GM21367 (cell line): ENCODE data around the gene PCBP3.

Source experiments
- ATAC-seq: cut with Tn5 transposase; IDR thresholded peaks from one replicate; pipeline ENCODE4 v1.9.1; 2021; ENCODE audit not compliant: unreplicated experiment

Gene PCBP3

DNA sequence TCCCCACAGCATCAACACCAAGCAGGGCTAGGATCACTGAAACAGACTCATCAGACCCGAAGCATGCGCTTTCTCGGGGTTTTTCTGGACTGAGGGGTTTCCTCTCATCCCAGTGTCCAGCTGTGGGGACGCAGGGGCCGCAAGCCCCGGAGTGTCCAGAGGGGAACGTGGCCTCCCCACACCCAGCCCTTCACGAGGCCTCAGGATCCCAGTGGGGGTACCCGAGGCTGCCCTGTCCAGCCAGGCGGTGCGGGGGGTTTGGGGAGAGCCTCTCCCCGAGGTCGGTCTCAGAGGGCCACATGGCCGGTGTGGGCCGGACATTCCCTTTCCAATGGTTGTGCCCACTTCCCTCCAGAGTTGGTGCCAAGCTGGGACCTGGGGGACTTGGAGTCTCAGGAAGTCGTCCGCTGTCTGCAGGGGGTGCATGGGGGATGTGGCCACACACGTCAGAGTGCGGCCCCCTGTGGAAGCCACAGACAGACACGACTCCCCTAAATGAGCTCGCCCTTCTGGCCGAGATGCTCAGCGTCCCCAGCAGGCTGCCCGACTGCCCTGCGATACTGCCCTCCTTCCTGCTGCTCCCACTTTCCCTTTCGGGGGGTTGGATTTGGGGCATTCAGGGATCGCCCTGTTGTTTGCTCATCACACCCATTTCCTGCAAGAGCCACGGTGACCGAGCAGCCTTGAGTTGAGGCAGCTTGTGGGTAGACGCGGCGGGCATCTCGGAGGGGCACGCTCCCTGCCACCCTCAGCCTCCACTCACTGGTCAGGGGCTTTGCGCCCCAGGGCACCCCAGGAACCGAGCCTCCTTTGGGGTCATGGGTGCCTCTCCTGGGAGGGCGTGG, 342.2 kb downstream of the PCBP3 start:
- no peak for ATAC-seq

DNA sequence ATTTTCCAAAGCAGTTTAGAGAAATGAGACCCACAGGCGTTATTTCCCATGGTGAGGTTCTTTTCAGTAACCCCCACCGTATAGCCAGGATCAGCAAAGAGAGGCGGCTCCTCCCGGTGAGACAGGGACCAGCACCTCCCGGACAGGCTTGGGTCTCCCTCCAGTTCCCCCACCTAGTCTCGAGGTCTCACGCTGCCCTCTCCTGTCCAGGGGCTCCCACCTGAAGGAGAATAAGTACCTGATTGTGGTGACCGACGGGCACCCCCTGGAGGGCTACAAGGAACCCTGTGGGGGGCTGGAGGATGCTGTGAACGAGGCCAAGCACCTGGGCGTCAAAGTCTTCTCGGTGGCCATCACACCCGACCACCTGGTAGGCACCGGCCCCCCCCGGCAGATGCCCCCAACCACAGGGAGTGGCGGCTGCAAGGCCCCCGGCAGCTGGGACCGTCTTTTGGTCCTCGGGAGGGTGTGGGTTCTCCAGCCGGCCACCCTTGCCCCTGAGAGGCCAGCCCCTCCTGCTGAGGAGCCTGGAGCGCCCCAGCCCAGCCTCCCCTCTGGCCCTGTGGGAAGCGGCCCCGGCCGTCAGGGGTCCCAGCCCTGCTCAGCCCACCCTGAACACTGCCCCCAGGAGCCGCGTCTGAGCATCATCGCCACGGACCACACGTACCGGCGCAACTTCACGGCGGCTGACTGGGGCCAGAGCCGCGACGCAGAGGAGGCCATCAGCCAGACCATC, 343.0 kb downstream of the PCBP3 start:
- ATAC-seq, result no peak

DNA sequence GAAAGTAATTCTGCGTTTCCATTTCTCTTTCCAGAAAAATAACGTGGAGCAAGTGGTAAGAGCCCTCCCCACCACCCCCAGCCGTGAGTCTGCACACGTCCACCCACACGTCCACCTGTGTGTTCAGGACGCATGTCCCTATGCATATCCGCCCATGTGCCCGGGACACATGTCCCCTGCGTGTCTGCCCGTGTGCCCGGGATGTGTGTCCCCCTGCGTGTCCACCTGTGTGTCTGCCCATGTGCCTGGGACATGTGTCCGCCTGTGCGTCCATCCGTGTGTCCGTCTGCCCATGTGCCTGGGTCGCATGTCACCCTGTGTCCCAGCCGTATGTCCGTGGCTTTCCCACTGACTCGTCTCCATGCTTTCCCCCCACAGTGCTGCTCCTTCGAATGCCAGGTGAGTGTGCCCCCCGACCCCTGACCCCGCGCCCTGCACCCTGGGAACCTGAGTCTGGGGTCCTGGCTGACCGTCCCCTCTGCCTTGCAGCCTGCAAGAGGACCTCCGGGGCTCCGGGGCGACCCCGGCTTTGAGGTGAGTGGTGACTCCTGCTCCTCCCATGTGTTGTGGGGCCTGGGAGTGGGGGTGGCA, 343.7 kb downstream of the PCBP3 start:
- ATAC-seq, result no peak

DNA sequence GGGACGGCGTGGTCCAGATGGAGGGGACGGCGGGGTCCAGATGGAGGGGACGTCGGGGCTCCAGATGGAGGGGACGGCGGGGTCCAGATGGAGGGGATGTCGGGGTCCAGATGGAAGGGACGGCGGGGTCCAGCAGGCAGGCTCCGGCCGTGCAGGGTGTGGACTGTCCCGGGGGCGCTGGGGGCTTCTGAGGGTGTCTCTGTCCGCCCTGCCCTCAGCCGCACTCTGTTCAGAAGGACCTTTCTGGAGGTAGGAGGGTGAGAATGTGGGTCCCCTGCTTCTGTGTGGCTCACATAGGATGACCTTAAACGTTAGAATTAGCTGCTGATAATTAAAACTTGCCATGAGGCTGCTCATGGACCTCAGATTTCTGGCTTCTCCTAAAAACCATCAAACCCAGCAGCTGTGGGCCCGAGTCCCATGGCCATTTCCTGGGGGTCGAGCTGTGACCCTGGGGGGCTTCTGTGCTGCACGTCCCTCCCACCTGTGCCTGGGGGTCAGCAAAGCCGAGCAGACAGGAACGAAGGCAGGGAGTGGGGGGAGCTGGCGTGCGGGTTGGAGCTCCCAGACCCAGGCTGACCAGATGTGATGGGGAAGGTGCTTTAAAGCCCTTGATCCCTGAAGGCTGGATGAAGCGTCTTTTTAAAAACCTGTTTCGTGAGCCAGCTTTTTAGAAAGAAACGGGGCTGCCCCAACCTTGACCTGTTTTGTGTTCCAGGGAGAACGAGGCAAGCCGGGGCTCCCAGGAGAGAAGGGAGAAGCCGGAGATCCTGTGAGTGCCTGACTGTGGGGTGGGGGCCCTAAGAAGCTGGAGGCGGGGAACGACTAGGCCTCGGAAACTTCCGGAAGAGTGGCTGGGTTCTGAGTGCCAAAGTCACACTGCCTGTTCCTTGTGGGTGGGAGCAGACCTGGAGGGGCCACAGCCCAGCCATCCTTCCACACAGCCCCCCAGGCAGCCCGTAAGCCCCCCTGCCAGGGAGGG, 345.1 kb downstream of the PCBP3 start:
- ATAC-seq, result no peak

DNA sequence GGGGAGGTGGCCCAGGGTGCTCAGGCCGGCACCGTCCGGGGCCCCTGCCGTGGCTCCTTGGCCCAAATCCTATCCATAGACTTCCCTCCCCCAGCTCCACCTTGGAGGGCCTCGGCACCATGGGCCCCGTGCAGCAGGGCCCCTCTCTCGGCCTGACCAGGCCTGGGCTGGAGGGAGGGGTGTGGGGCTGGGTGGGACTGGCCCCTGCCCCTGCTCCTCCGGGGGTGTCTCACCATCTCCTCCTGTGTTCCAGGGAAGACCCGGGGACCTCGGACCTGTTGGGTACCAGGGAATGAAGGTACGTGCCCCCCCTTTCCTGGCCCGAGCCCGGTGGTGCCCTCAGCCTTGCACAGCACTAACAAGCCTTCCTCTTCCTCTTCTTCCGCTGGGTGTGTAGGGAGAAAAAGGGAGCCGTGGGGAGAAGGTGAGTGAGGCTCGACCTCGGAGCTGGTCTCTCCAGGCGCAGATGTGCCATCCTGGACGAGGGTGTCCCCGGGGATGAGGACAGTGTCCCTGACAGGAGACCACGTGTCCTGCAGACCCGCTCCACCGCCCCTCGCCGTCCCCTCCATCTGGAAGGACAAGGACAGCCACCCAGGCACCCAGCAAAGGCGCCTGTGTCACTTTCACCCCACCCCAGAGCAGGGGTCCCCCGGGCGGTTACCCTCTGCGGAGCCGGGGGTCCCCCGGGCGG, 346.0 kb downstream of the PCBP3 start:
- ATAC-seq, result no peak

DNA sequence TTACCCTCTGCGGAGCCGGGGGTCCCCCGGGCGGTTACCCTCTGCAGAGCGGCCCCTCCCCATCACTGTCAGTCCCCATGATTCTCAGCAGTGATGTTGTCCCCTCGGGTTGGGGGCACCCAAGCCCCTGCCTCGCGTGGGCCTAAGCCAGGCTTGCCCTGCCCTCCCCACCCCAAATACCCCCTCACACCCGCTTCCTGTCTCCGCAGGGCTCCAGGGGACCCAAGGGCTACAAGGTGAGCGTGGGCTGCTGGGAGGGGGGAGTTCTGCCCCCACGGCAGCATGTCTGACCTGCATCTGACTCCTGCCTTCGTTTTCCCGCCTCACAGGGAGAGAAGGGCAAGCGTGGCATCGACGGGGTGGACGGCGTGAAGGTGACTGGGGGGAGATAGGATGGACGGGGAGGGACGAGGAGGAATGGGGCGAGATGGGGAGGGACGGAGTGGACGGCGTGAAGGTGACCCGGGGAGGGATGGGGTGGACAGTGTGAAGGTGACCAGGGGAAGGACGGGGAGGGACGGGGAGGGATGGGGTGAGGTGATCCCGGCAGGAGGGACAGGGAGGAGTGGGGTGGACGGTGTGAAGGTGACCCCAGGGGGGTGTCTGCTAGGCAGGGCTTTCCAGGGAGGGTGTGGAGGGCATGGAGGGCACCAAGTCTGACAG, 346.7 kb downstream of the PCBP3 start:
- ATAC-seq, result no peak

DNA sequence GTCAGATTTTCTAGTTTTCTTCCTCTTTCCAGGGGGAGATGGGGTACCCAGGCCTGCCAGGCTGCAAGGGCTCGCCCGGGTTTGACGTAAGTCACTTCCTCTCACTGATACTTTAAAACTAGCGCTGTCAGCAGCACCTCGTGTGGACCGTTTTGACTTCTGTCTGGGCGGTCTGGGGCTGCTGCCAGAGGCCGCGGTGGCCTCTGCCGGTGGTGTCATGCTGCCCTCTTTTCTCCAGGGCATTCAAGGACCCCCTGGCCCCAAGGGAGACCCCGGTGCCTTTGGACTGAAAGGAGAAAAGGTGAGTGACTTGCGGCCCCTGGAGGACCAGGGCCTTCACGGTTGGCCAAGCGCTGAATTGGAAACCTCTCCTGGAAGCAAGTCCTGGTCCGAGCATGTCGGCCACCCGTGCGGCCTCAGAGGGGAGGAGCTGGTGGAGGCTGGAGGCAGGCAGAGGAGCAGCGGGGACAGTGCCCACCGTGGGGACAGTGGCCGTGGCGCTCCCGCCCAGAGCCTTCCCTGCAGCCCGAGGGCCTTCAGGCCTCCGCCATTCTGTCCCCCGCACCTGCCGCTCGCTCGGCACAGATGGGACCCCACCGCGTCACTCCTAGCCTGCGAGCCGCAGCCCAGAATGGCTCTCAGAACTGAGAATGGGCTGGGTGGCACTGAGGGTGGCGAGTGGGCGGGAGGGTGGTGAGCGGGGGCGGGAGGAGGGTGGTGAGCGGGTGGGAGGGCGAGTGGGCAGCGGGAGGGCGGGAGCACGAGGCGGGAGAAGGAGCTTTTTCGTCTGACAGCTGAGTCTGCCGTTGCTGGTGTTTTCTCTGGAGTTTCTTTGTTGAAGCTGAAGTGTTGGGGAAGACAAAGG, 347.4 kb downstream of the PCBP3 start:
- ATAC-seq, result no peak

DNA sequence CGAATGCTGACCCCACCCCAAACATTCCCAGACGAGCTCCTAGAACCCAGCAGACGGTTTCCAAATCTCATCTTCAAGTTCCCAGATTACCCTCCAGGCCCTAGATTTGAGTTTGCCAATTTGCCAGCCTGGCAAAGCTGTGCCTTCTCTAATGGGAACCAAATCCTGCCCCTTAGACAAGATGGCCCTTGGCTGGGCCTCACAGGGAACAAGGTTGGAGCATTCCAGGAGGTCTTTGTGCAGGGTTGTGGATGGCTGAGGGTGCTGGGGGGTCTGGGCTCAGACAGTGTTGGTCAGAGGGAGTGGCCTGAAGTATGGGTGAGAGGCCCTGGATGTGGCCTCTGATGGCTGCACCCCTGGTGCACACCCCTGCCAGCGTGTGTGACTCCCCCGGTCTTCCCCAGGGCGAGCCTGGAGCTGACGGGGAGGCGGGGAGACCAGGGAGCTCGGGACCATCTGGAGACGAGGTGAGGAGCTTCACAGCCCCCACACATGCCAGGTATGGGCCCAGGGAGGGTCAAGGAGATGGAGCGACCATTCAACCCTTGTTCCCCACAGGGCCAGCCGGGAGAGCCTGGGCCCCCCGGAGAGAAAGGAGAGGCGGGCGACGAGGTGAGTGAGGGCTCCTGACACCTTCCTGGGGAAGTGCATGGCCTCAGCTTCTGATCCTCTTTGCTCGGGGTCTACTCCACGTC, 348.2 kb downstream of the PCBP3 start:
- no peak for ATAC-seq
